KG1 (cell line): ENCODE data around the gene ZNF76.

Experiments used
- DNase-seq: peaks from one replicate; lab custom pipeline; 2025; lab: John Stamatoyannopoulos, UW

Gene ZNF76

DNA sequence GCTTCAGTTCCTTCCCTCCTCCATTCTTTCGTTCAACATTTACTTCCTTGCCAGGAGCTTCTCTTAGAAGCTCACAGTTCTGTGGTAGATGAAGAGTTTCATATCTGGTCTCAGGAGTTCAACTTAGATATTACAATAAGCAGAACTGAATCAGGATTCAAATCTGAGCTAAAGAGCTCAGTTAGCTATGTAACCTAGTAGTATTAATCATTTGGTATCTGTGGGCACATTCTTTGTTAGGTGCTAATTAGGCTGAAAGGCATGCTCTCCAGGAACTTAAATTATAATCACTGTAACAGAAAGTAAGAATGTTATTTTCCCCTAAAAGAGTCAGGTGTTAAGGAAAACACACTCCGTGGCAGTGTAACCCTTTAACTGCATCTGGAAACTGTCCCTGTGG, 8.4 kb downstream of the ZNF76 start:
- no peak for DNase-seq

DNA sequence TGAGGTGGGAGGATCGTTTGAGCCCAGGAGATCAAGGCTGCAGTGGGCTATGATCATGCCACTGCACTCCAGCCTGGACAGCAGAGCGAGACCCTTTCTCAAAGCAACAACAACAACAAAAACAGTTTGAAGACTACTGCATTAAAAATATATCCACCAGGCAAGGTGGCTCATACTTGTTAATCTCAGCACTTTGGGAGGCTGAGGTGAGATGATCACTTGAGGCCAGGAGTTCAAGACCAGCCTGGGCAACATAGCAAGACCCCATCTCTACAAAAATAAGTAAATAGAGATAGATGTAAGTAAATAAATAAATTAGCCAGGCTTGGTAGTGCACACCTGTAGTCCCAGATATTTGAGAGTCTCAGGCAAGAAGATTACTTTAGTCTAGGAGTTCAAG, 12.5 kb downstream of the ZNF76 start:
- DNase-seq = no peak

DNA sequence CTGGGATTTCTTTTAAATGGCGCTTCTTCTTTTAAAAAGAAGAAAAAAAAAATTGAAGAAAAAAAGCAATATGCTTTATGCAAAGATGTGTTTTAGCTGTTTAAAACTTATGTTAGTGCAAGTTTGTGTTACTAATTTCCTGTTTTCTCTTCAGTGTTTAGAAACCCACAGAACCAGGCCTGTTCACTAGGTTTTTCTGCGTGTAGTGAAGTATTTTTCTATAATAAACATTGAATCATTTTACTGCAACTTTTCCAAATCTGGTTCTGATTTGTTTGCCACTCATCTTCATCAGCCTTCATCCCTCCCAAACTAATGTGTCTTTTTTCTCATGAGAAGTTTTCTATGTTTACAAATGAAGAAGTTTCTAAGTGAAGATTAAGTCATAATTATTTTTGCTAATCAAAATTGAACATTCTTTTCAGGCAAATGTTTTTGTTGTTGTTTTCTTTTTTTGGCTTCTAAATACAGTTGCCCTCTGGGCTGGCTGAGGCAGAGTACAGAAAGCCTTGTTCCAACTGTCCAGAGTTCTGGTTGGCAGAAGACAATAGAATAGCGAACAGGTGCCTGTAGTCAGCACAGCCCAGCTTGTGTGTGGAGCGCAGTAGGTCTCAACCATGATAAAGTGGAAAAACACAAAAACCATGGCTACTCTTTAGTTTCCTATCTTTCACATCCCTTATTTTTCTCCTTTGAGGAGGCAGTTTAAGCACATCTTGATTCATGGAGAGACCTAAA, 14.5 kb downstream of the ZNF76 start:
- no peak for DNase-seq

DNA sequence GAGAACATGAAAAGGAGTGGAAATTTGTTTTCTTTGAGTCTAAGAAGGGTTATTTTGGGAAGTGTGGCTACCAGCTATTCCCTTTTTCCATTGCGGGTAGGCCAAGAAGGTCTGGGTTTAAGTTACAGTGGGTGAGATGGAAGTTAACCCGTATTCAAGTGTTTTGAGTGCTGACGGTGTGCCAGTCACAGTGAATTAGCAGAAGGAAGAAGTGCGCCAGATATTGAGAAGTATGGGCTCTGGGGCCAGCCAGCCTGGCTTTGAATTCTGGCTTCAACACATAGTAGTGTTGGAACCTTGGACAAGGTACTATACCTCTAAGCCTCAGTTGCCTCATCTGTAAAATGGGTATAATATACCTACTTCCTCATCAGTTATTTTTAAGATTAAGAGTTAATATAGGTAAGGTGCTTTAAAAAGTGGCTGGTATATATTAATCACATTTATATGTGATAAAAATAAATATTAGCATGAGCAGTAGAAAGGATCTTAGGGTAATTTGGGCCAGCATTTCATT, 16.3 kb downstream of the ZNF76 start:
- no peak for DNase-seq

DNA sequence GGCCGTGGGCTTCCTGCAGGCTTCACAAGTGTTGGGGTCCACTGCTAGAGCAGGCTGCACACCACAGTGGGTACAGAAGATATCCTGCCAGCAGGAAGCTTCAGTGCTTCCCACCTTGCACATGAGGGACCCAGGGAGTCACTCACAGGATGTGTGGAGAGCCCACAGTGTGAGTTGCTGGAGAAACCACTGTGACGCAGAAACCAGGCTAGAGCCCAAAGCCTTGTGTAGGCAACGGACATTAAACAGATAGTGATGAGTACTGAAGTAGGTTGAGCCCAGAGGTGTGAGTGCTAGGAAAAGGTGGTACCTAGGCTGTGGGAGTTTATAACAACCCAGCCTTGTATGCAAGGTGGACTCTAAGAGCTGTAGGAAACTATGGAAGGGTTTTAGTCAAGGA, 19.2 kb downstream of the ZNF76 start:
- no peak for DNase-seq

DNA sequence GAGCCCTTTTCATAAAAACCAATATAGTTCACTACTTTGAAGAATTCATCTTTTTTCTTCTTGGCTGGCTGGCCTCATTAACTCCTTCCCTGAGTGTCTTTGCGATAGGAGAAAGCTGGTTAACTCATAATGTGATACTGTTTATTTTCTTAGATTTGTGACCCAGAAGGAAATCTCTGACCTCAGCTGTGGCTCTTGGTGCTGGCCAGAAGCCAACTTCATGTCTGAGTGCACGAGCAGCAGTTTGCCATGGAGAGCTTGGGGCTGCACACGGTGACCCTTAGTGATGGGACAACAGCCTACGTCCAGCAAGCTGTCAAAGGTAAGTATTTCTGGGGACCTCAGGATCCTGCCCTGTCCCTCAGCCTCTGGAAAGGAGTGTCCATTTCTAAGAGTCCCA, 21.4 kb downstream of the ZNF76 start:
- DNase-seq = no peak

DNA sequence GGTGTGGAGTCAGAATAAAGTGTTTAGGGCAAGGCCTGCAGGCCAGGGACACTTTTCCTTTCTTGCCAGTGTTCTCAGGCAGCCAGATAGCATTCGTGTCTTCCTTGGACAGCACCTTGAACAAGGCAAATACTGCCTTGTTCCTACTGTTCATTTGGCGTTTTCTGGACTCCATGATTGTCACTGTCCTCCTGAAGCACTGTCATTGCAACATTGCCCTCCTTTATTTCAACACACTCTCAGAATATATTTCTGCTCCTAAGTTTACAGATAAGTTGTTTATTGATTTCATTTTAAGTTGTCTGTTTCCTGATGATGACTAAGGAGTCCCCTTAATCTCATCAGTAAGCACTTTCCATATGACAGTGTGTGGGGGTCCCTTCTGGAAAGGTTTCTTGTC, 22.9 kb downstream of the ZNF76 start:
- no peak for DNase-seq

DNA sequence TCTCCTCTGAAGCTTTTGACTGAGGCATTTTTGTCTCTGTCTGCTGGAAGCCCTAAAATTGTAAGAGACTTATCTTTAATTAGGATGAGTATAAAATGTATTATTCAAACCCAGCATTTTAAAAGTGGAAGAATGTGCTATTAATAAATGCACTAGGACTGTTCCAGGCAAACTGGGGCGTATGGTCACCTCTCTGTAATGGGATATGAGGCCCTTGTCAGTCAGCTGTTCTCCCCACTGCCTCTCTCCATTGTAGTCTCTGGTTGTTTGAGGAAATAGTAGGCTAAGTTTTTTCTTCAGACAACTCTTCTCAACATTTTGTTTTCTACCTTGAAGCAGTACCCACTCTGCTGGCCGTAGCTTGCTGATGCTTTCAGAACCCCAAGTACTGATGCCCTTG, 23.8 kb downstream of the ZNF76 start:
- DNase-seq = no peak

DNA sequence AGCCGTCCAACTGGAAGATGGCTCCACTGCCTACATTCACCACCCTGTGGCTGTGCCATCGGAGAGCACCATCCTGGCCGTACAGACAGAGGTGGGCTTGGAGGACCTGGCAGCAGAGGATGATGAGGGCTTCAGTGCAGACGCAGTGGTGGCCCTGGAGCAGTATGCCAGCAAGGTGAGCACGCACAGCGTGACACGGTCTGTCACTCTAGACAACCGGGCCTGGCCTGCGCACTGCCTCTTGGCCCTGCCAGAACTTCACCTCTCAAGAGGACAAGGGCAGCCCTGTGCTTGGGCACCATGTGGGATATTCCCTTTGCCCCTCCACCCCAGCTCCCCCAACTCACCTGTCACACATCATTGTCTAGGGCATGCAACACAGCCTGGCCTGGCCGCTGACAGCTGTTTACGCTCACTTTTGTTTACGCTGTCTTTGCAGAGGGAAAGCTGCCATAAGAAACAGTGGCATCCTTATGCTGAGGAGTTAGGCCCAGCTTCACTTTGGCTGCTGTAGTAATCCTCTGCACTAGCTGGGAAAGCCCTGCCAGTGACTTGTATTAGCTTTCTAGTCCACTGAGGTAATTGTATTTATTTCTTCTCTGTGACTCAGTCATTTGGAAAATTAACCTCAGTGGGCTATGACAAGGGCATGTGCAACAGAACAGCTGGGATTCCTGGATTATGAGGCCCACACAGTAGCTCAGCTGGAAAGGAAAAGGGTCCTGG, 28.3 kb downstream of the ZNF76 start:
- no peak for DNase-seq

DNA sequence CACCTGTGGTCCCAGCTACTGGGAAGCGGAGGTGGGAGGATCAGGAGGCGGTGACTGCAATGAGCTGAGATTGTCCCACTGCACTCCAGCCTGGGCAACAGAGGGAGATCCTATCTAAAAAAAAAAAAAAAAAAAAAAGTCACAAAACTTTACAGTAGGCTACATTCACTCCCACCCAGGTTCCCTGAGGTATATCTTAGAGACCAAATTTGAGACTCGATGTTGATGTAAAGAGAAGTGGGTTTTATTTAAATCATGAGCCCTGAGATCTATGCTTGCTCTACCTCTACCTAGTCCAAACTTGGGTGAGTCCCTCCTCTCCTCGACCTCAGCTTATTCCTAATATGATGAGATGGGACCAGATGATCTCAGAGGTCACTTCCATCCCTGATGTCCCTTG, 29.3 kb downstream of the ZNF76 start:
- no peak for DNase-seq

DNA sequence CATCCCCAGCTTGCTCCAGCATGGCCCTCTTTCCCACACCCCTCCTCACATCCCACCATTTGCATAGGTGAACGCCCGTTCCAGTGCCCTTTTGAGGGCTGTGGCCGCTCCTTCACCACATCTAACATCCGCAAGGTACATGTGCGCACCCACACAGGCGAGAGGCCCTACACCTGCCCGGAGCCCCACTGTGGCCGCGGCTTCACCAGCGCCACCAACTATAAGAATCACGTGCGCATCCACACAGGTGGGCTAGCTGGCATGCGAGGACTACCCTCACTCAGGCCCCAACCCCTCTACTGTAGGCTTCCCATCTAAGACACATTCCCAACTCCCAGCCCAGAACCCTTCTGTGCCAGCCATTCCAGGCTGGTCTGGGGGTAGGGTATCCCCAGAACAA, 32.0 kb downstream of the ZNF76 start:
- no peak for DNase-seq

DNA sequence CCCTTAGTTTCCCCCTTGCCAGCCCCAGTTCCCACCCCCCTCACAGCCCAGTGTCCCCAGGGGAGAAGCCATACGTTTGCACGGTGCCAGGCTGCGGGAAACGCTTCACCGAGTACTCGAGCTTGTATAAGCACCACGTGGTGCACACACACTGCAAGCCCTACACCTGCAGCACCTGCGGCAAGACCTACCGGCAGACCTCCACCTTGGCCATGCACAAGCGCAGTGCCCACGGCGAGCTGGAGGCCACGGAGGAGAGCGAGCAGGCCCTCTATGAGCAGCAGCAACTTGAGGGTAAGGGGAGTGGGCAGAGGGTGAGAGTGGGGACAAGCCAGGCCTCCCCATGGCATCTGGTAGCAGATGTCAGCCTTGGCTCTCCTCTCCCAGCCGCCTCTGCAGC, 33.0 kb downstream of the ZNF76 start:
- no peak for DNase-seq

DNA sequence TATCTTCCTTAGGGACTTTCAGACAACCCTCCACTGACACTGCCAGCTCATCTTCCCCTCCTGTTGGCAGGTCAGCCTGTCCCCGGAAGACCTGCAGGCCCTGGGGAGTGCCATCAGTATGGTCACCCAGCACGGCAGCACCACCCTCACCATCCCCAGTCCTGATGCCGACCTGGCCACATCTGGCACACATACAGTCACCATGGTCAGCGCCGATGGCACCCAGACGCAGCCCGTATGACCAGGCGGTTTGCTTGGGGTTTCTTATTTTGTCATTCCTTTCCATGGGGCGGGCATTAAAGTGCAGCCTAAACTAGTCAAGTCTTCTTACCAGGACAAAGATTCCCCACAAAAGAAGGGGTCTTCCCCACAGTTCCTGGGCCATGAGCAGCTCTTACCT, 34.1 kb downstream of the ZNF76 start:
- DNase-seq = no peak

DNA sequence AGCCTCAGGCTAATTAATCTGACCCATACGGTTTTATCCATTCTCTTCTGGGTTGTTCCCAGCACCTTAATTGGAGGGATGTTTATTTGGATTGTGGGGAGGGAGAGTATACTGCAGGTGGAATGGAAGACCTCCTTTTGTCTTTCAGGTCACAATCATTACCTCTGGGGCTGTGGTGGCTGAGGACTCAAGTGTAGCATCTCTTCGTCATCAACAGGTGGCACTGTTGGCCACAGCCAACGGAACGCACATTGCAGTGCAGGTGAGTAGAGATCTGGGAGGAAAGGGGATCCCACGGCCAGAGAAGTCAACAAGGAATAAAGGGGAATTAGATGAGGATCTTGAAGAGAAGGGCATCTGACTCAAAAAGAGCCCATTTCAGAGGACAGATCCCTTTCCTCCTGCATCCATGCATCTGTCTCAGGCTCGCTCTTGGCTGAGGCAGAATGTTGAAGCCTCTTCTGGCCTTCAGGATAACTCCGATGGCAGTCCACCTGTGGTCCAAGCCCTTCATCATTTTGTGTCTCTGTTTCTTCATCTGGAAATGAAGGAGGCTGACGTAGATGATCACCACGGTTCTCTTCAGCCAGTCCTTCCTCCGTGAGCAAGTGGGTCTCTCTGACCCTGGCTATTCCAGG, 34.9 kb downstream of the ZNF76 start:
- no peak for DNase-seq

DNA sequence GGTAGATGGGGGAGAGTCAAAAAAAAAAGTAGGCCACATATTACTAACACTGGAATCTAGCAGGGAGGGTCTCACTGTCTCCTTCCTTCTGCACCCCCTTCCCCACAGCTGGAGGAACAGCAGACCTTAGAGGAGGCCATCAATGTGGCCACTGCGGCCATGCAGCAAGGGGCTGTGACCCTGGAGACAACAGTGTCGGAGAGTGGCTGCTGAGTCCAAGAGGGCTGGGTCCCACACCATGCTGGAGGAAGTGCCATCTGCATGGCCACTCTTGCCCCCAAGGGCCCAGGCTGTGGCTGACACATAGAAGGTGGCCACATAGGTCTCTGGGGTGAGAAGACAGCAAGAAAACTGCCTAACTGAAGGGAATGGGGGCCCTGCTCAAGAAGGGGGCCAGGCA, 35.5 kb downstream of the ZNF76 start:
- no peak for DNase-seq

DNA sequence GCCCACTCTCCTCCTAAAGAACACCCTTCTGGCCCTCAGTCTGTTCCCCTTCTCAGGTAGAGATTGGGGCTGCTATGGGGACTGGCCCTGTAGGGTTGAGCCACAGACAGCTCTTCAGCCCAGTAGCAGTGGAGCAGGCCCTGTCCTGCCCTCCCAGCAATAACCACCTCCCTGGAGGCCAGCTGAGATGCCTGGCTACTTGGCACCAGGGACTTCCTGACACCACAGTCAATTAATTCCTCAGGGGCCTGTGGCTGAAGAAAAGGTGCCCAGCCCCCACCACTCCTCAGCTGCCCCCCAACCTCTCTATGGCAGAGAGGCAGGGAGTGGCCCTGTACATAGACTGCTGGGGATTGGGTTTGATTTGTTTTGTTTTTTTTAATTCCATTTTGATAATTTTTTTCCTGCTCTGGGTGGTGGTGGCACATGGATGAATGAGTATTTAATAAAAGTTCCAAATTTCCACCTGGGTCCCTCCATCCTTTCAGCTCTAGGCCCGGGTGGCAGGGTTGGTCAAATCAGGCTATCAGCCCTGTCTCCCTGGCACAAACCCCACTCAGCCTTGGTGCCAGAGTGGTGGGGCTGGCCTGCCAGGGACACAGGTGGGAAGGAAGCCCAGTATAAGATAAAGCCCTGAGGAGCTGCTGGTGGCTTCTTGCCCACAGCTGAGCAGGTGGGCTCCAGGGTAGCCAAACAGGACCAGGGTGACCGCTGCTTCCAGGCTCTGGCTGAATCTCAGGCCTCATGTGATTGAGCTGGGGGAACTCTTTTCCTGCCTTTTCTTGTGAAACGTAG, 36.2 kb downstream of the ZNF76 start:
- no peak for DNase-seq

DNA sequence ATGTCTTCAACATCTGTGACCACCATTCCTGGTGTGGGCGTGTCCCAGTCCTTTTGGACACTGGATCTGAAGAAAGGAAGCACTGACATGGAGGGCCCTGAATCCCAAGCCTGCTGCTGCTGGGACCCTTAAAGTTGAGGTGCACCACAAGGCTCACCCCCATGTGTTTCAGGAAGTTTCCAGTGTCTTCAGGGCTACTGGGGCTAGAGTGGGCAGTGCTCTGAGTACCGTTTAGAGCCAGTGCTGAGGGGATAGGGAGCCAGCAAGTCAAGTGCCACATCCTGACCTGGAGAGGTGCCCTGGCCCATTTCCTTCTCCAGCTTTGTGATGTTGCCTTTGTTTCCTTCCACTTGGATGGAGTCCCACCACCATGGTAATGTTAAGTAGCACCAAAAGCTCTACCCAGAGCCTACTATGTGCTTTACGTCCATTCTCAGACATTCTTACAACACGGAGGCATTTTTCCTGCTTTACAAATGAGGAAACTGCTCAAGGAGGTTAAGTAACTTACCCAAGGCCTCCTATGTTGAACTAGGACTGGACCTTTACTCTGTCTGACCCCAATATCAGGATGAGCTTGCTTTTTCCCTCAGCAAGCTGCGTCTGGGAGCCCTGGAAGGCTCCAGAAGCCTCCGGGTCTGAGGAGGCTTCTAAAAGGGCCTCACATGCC, 37.5 kb downstream of the ZNF76 start:
- no peak for DNase-seq

DNA sequence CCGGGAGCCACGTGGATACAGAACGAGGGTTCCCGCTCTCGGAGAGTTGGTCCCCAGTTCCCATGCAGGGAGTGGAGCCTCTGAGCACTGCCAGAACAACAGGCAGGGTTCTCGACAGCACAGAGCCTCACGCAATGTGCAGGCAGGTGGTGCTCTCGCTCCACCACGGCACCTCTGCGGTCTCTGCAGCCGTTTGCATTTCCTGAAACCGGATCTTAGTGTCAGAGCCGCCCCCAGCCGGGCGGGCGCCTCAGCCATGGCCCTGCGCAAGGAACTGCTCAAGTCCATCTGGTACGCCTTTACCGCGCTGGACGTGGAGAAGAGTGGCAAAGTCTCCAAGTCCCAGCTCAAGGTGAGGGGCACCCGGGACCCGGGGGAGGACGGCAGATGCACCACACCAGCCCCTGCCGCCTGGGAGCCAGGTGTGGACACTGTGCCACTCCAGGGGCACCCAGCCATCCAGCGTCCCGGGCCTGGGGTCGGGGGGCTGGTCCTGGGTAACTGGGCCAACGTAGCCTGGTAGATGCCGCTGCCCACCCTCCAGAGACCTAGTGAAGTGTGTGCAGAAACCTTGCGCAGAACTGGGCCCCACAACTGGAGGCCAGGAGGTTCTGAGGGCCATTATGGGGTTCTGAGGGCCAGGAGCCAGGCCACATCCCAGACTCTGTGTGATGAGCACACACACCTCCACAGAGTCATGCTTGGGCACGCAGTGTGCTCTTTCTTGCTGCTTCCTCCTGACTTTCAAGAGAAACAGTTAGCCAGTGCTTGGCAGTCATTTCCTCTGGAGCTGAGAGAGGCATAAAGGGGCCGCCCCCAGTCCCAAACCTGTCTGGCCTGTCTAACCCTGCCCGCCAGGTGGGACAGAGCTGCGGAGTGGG, 38.3 kb downstream of the ZNF76 start, which contains the start of gene DEF6:
TSS of gene DEF6 (plus strand) at position 218 of the 881 bp plus-strand sequence. CDS start at position 257, 39 bp downstream.
- DNase-seq = peak; percentile 82

DNA sequence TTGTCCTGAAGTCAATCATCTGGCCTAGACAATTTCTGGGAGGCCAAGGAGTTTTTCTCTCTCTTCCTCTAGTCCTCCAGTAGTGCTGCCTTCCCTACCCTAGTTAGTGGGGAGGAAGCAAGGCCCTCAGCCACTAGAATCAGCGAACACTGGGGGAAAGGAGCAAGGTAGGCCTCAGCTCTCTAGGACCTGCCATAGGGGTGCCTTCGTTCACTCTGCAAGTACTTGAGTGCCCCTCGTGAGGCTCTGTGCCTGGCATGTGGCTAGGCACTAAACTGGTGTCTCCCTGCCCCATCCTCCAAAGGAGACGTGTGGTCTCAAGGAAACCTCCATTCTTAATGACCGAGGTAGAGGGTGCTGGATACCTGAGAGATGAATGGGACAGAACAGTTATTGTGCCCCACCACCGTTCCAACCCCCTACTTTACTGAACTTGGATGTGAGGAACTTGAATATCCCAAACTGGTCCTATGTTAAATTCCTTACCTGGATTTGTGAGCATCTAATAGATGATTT, 39.1 kb downstream of the ZNF76 start:
- no peak for DNase-seq

DNA sequence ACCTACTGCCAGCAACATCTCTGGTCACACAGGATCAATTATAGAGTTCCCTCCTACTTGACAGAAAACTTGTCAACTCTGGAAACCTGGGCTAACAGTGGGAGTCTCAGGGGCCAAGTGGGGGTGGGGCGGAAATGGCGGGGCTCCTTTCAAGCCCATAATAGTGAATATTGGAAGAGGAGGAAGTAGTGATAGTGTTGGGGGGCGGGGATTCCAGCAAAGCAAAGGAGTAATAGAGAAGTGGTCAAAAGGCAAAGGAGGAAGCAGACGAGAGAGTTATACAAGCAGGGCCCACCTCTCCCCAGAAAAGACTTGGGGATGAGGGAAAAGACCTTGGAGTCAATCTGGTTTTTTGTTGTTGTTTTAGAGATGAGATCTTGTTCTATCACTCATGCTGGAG, 40.1 kb downstream of the ZNF76 start:
- peak; percentile 49 for DNase-seq
